ENCODE results near the gene C2CD4D. TPM values are rescaled to one million over a fixed set of nuclear protein-coding genes. Genes with fewer than 3 reads are reported as not detected.

C2CD4D gene
- total and polyA plus RNA-seq, 4 experiments from 2014 or later: 1.0 to 3.4 (median 1.5) TPM

GRCh38 chr1:151846062-151846568, 6.5 kb upstream of the C2CD4D start:
- Mint-ChIP-seq H3K27ac (peak overlapping the region; percentile 19 to 90 (median 44)), H3K4me1 (peaks cover 8 to 37% (median 23%) of the 10 kb centered on the region in 4 donors), H3K27me3 (no peaks in the 10 kb centered on the region), H3K4me3 (no peak overlapping the region), H3K36me3 (peaks cover 17 to 22% of the 10 kb centered on the region in 2 donors), H3K9me3 (no peaks in the 10 kb centered on the region)
- POLR2A ChIA-PET (ENCODE audit: partially characterized antibody): no interaction called here
- Histone ChIP-seq H3K9me3 (ENCODE audit: control insufficient read depth in 1 of 2, low read length in 2 of 2) (no peaks in the 10 kb centered on the region), H3K4me3 (ENCODE audit: low read length in 2 of 2) (no peak overlapping the region), H3K27me3 (ENCODE audit: insufficient read depth, low read length) (no peaks in the 10 kb centered on the region), H3K36me3 (ENCODE audit: insufficient read depth, low read length) (no peaks in the 10 kb centered on the region), H3K4me1 (ENCODE audit: insufficient read depth, low read length) (peaks cover 4% of the 10 kb centered on the region), H3K27ac (ENCODE audit: low read depth, low read length) (no peak overlapping the region)
- no peak for DNase-seq
- intact Hi-C loops (cut with micrococcal nuclease): no loop called here
- CTCF ChIA-PET (ENCODE audit: partially characterized antibody): interaction anchor here (1.0 to 1.6 kb wide), 4 partner anchors 10 to 250 kb away, joined by 3 to 10 read pairs (median 4); no protein-coding TSS in a partner anchor

DNA sequence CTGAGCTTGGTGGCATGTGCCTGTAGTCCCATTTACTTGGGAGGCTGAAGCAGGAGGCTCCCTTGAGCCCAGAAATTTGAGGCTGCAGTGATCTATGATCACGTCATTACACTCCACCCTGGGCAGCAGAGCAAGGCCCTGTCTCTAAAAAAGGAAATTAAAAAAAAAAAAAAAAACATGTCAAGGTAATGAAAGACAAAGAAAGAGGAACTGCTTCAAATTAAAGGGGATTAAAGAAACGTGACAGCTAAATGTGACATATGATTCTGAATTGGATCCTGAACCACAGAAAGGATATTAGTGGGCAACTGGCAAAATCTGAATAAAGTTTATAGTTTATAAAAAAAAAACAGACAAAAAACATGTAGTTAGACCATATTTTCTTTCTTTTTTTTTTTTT, 3.8 kb upstream of the C2CD4D start:
- POLR2A ChIA-PET (ENCODE audit: partially characterized antibody): no interaction called here
- Mint-ChIP-seq H3K9me3 (no peaks in the 10 kb centered on the region), H3K4me3 (no peak overlapping the region)

GRCh38 chr1:151841141-151841540, 1.5 kb upstream of the C2CD4D start:
- H3K4me1 Mint-ChIP-seq: peaks cover 25 to 55% (median 47%) of the 10 kb centered on the region in 4 donors
- no peak for DNase-seq

More for the DNA sequence above, 3.8 kb upstream of the C2CD4D start:
- H3K27me3 Mint-ChIP-seq: no peaks in the 10 kb centered on the region
- CTCF ChIA-PET (ENCODE audit: partially characterized antibody): interaction anchor here (0.7 to 1.1 kb wide), 2 partner anchors 109 to 159 kb away, joined by 3 to 6 read pairs; no protein-coding TSS in a partner anchor
- H3K27ac Mint-ChIP-seq: peak overlapping the region in 1 of 7 donors; percentile 57
- Histone ChIP-seq H3K9me3 (ENCODE audit: control insufficient read depth in 1 of 2, low read length in 2 of 2) (no peaks in the 10 kb centered on the region), H3K4me3 (ENCODE audit: low read length in 2 of 2) (no peak overlapping the region), H3K27ac (ENCODE audit: low read depth, low read length) (no peak overlapping the region), H3K36me3 (ENCODE audit: insufficient read depth, low read length) (no peaks in the 10 kb centered on the region), H3K4me1 (ENCODE audit: insufficient read depth, low read length) (peaks cover 25% of the 10 kb centered on the region), H3K27me3 (ENCODE audit: insufficient read depth, low read length) (no peaks in the 10 kb centered on the region)
- peaks cover 14 to 22% of the 10 kb centered on the region in 2 donors for H3K36me3 Mint-ChIP-seq
- peaks cover 16 to 49% (median 38%) of the 10 kb centered on the region in 4 donors for H3K4me1 Mint-ChIP-seq
- no peak for DNase-seq
- intact Hi-C loops (cut with micrococcal nuclease): no loop called here

GRCh38 chr1:151840421-151840820, 801 bp upstream of the C2CD4D start:
- H3K27ac Mint-ChIP-seq: peak overlapping the region; percentile 82 to 98 (median 94)
- ChIA-PET POLR2A (ENCODE audit: partially characterized antibody) (interaction anchor here (0.8 to 7.5 kb wide), 16 partner anchors 9 to 301 kb away, joined by 3 to 127 read pairs (median 5); partner anchors contain the start of genes MRPL9, RORC, TDRKH and THEM4), CTCF (ENCODE audit: partially characterized antibody) (interaction anchor here (0.8 to 2.0 kb wide), 10 partner anchors 8 to 396 kb away, joined by 3 to 9 read pairs (median 5); no protein-coding TSS in a partner anchor)
- H3K4me3 ChIP-seq (ENCODE audit: low read length in 2 of 2): peak overlapping the region in 1 of 2 donors; percentile 83
- no peaks in the 10 kb centered on the region for H3K27me3 ChIP-seq (ENCODE audit: insufficient read depth, low read length)
- intact Hi-C loops (cut with micrococcal nuclease): no loop called here
- H3K9me3 ChIP-seq (ENCODE audit: control insufficient read depth in 1 of 2, low read length in 2 of 2): no peaks in the 10 kb centered on the region
- H3K27ac ChIP-seq (ENCODE audit: low read depth, low read length): peak overlapping the region; percentile 75
- H3K36me3 ChIP-seq (ENCODE audit: insufficient read depth, low read length): no peaks in the 10 kb centered on the region
- DNase-seq: no peak
- peaks cover 14 to 15% of the 10 kb centered on the region in 2 donors for H3K36me3 Mint-ChIP-seq
- no peaks in the 10 kb centered on the region for H3K27me3 Mint-ChIP-seq
- H3K9me3 Mint-ChIP-seq: peaks cover 0 to 3% (median 0%) of the 10 kb centered on the region in 8 donors
- peak overlapping the region; percentile 84 to 93 (median 88) for H3K4me3 Mint-ChIP-seq
- H3K4me1 Mint-ChIP-seq: peaks cover 27 to 59% (median 49%) of the 10 kb centered on the region in 4 donors
- H3K4me1 ChIP-seq (ENCODE audit: insufficient read depth, low read length): peaks cover 47% of the 10 kb centered on the region

More at GRCh38 chr1:151841141-151841540, 1.5 kb upstream of the C2CD4D start:
- ChIA-PET CTCF (ENCODE audit: partially characterized antibody) (interaction anchor here (0.8 to 2.0 kb wide), 6 partner anchors 11 to 161 kb away, joined by 3 to 9 read pairs (median 5); no protein-coding TSS in a partner anchor), POLR2A (ENCODE audit: partially characterized antibody) (interaction anchor here (0.8 to 7.5 kb wide), 7 partner anchors 12 to 78 kb away, joined by 3 to 127 read pairs (median 8); partner anchors contain the start of genes MRPL9, RORC and THEM4)
- Histone ChIP-seq H3K36me3 (ENCODE audit: insufficient read depth, low read length) (no peaks in the 10 kb centered on the region), H3K27me3 (ENCODE audit: insufficient read depth, low read length) (no peaks in the 10 kb centered on the region), H3K4me3 (ENCODE audit: low read length in 2 of 2) (no peak overlapping the region), H3K9me3 (ENCODE audit: control insufficient read depth in 1 of 2, low read length in 2 of 2) (no peaks in the 10 kb centered on the region), H3K4me1 (ENCODE audit: insufficient read depth, low read length) (peaks cover 40% of the 10 kb centered on the region), H3K27ac (ENCODE audit: low read depth, low read length) (no peak overlapping the region)
- intact Hi-C loops (cut with micrococcal nuclease): no loop called here
- H3K36me3 Mint-ChIP-seq: peaks cover 14 to 18% of the 10 kb centered on the region in 2 donors
- H3K9me3 Mint-ChIP-seq: peaks cover 0 to 3% (median 0%) of the 10 kb centered on the region in 8 donors
- no peaks in the 10 kb centered on the region for H3K27me3 Mint-ChIP-seq
- peak overlapping the region in 3 of 8 donors; percentile 84 to 93 (median 90) for H3K4me3 Mint-ChIP-seq
- H3K27ac Mint-ChIP-seq: peak overlapping the region; percentile 82 to 98 (median 94)

GRCh38 chr1:151839082-151839412, 573 bp downstream of the C2CD4D start:
- no peak for DNase-seq
- H3K4me1 ChIP-seq (ENCODE audit: insufficient read depth, low read length): peaks cover 61% of the 10 kb centered on the region

DNA sequence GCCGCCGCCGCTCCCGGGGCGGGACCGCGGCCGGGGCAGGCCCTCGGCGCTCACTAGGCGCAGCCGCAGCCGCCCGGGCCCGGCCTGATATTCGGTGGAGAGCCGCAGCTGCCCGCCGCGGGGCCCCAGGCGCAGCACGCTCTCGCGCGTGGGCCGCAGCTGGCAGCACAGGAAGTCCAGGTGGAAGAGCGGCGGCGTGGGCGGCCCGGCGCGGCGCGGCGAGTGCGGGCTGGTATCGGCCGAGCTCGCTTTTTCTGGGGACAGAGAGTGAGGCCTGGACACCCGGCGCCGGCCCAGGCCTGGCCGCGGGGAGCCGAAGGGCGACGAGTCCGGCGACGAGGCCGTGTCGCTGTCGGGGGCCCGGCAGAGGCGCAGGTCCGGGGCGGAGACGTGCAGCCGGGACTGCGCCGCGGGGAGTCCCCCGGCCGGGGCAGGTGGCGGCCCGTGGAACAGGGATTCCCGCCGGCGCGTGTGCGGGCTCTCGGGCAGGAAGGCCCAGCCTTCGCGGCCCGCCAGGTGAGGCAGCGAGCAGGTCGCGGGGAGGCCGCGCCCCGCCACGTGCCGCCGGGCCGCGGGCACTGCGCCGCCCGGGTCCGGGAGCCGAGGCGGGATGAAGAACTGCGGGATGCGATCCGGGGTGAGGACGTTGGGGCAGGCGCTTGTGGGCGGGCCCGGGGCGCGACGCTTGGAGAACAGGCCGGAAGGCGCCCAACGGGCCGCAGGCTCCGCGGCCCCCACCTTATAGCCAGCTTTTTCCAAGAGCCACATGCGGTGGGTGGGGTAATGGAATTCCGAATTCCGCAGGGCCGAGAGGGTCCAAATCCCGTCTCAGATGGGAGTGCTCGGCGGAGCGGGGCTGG, 1.2 kb downstream of the C2CD4D start:
- H3K4me3 ChIP-seq (ENCODE audit: low read length in 2 of 2): peak overlapping the region; percentile 52 to 83
- H3K36me3 ChIP-seq (ENCODE audit: insufficient read depth, low read length): no peaks in the 10 kb centered on the region
- Mint-ChIP-seq H3K27me3 (no peaks in the 10 kb centered on the region), H3K4me3 (peak overlapping the region; percentile 84 to 93 (median 88)), H3K27ac (peak overlapping the region; percentile 82 to 98 (median 94)), H3K36me3 (peaks cover 0 to 7% of the 10 kb centered on the region in 2 donors), H3K9me3 (peaks cover 0 to 3% (median 0%) of the 10 kb centered on the region in 8 donors), H3K4me1 (peaks cover 36 to 78% (median 61%) of the 10 kb centered on the region in 4 donors)
- no peaks in the 10 kb centered on the region for H3K27me3 ChIP-seq (ENCODE audit: insufficient read depth, low read length)
- no peaks in the 10 kb centered on the region for H3K9me3 ChIP-seq (ENCODE audit: control insufficient read depth in 1 of 2, low read length in 2 of 2)
- ChIA-PET CTCF (ENCODE audit: partially characterized antibody) (interaction anchor here (1.1 to 5.4 kb wide), 3 partner anchors 10 to 75 kb away, joined by 3 to 32 read pairs (median 7); partner anchors contain the start of gene MRPL9), POLR2A (ENCODE audit: partially characterized antibody) (interaction anchor here (0.7 to 7.5 kb wide), 15 partner anchors 9 to 394 kb away, joined by 3 to 127 read pairs (median 4); partner anchors contain the start of genes CGN, MRPL9, RORC and S100A10)
- H3K4me1 ChIP-seq (ENCODE audit: insufficient read depth, low read length): peaks cover 67% of the 10 kb centered on the region
- H3K27ac ChIP-seq (ENCODE audit: low read depth, low read length): peak overlapping the region; percentile 75
- intact Hi-C loops (cut with micrococcal nuclease): loop anchor here (1.0 to 5.0 kb wide), 7 partner anchors 69 to 381 kb away; partner anchors contain the start of genes MRPL9, POGZ, SNX27 and THEM4
- peak in 3 of 5 donors; percentile 46 to 47 (median 46) for DNase-seq

More at GRCh38 chr1:151839082-151839412, 573 bp downstream of the C2CD4D start:
- Histone ChIP-seq H3K9me3 (ENCODE audit: control insufficient read depth in 1 of 2, low read length in 2 of 2) (no peaks in the 10 kb centered on the region), H3K36me3 (ENCODE audit: insufficient read depth, low read length) (no peaks in the 10 kb centered on the region), H3K27me3 (ENCODE audit: insufficient read depth, low read length) (no peaks in the 10 kb centered on the region), H3K27ac (ENCODE audit: low read depth, low read length) (peak overlapping the region; percentile 75), H3K4me3 (ENCODE audit: low read length in 2 of 2) (peak overlapping the region; percentile 52 to 83)
- Mint-ChIP-seq H3K4me3 (peak overlapping the region; percentile 84 to 93 (median 88)), H3K4me1 (peaks cover 30 to 72% (median 55%) of the 10 kb centered on the region in 4 donors), H3K27me3 (no peaks in the 10 kb centered on the region), H3K9me3 (peaks cover 0 to 3% (median 0%) of the 10 kb centered on the region in 8 donors), H3K27ac (peak overlapping the region; percentile 82 to 98 (median 94)), H3K36me3 (peaks cover 2 to 7% of the 10 kb centered on the region in 2 donors)
- ChIA-PET CTCF (ENCODE audit: partially characterized antibody) (interaction anchor here (1.1 to 2.0 kb wide), 4 partner anchors 9 to 163 kb away, joined by 3 to 9 read pairs (median 5); no protein-coding TSS in a partner anchor), POLR2A (ENCODE audit: partially characterized antibody) (interaction anchor here (1.0 to 7.5 kb wide), 10 partner anchors 8 to 328 kb away, joined by 3 to 127 read pairs (median 10); partner anchors contain the start of genes CGN, MRPL9, RORC and TDRKH)
- intact Hi-C loops (cut with micrococcal nuclease): loop anchor here (2.0 to 5.0 kb wide), 6 partner anchors 68 to 382 kb away; partner anchors contain the start of genes POGZ, SNX27 and THEM4
